HG03159 (cell line): ENCODE results near the gene ST6GALNAC3.

Source experiments
- ATAC-seq: cut with Tn5 transposase; IDR thresholded peaks from one replicate; pipeline ENCODE4 v1.9.1; 2021; ENCODE audit warnings: mild to moderate bottlenecking, moderate library complexity; ENCODE audit not compliant: unreplicated experiment

ST6GALNAC3 gene

DNA sequence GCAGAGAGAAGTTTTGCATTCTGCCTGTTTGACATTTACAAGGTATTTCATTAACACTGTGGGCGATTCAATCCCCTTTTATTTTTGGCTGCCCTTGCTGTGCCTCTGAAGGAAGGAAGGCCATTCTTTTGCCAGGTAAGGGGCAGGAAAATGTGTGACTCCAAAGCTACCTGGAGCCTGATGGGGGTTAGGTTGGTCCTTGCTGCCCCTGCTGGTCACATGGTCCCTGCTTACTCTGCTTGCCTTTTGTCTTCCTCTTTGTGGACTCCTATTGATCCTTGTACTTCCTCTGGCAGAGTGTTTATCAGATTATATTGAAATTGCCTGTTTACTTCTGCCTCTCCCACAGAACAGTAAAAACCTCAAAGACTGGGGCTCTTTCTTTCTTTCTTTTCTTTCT lies 65.7 kb downstream of the ST6GALNAC3 start:
- ATAC-seq = no peak

DNA sequence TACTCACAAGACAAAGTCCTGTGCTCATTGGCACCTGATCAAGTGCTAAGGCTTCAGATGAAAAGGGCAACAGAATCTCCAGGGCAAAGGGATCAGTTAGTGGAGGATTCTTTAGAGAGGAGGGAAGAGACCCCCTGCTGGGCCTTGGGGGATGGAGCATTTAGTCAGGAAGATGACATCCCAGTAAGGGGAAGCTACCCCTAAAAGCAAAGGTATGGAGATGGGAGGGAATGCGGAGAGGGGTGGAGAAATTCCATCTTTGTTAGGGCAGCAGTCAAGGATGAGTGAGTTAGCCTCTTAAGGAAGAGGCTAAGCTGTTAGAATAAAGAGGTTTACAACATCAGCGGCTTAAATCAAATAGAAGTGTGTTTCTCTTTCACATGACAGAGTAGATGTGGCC lies 67.4 kb downstream of the ST6GALNAC3 start:
- no peak for ATAC-seq

DNA sequence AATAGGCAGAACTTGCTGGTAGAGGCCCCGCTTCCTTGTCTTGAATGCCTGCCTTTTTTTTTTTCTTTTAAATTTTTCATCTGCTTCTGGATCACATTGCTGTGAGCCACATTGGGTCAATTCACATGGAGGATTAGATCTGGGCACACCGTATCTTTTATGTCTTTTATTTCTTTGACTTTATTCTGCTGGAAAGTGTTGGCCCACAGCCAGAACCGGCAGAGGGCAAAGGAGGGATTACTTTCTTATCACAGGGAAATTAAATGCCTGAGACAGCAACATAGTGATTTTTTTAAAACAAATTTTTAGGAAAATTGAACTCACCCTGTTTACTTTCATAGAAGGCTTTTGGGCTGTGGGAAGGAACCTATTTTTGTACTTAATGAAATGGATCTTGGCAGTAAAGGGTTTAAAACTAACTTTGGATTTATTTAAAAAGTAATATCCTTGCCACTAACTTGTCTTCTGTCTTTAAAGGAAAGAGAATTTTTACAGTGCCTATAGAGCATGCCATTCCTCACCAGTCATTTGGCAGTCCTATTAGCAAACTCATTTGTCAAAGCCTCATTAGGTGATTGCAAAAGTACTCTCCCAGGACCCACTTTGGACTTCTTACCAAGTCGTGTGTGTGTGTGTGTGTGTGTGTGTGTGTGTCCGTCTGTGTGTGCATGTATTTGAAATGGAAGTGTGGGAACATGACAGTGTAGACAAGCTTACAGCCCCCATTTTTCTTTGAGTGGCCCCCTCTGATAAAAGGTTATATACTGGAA lies 68.4 kb downstream of the ST6GALNAC3 start:
- ATAC-seq = no peak

DNA sequence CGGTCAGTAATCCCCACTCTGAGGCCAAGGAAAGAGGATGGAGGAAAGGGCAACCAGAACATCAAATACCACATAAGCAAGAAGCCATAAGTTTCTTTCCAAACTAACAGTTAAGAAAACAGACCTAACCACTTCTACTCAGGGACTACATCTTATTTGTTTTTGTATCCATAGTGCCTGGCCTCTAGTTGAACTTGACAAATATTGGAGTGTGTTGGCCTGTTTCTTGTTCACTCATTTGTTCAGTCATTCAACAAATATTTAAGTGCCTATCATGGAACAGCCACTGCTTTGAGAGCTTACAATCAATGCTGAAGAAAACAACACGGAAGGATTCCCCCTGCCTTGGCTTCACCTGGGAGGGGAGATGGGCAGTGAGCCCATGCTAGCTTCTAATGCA lies 69.7 kb downstream of the ST6GALNAC3 start:
- no peak for ATAC-seq

DNA sequence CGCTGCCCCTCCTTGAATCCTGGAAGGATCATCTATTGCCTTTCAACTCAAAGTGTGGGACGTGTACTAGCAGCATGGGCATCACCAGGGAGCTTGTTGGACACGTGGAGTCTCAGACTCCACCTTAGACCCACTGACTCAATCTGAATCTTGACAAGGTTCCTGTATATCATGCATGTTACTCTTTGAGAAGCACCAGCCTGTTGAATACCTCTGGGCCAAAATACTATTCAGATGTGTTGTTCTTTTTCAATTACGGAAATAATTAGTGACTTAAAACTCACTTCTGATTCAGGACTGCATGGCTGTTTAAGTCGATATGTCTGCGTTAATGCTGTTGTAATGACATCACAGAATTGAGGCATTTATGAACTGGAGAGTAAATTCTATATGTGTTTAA lies 70.8 kb downstream of the ST6GALNAC3 start:
- no peak for ATAC-seq

DNA sequence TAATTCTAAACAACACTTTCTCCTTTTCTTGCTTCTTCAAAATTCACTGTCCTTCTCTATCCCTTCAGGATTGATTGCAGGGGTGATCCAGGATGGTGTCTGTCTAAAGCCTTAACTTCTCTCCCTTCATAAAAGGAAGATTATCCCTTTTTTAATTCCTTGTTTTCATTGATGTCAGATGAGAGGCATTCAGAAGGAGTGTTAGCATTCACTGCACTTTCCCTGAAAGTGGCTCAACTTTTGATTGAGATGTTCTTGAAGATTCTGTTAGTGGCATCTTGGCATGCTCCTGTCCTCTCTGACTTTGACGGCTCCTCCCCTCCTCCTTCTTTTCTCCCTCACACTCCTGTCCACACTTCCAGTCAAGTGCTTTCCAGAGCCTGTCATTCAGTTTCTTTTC lies 71.6 kb downstream of the ST6GALNAC3 start:
- ATAC-seq = no peak

DNA sequence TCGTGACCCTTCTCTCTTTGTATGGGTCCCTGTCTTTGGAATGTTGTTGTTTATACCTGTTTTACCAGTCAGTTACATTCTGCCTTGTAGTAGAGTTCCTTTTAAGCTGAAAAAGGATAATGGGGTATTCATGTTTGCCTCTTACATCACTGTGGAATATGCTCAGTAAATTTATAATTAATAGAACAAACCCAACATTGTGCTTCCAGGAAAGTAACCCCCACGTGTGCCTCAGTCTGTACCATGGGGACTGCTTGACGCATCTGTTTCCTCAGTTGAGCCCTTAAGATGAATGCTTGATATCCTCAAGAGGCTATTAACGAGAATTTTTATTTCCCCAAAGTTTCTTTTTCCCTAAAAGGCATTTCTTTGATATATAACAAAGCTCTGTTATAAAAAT lies 73.4 kb downstream of the ST6GALNAC3 start:
- no peak for ATAC-seq

DNA sequence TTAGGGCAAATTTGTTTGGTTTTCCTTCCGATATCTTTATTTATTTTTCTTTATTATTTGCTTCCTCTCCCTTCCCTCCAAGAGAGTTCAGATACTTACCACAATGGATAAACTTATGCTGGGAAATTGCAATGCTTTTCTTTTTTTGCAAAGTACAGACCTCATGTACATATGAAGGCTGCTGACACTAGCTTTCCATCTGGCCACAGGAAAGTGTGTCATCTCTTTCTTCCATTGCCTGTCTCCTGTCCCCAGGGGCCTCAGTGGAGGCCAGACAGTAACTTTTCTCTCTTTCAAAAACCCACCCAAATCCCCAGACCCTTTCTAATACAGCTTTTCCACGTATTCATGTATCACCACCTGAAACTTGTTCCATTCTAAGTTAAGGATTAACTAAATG lies 73.9 kb downstream of the ST6GALNAC3 start:
- no peak for ATAC-seq

DNA sequence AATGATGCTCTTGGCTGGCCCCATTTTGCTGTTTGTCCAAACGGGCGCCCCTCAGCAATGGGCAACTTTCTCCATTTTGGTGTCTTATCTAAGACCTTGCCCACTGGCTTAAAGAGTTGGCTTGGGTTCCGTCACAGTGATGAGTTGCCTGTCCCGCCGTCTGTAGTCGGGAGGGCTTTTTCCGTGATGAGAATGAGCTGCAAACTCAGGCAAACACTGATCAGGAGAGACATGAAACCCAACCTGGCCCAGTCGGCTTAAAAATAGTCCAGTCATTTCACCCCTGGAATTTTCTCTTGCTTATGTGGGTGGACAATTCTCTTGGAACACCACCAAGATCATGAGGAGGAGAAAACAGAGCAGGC lies 79.3 kb downstream of the ST6GALNAC3 start:
- peak; percentile 1 for ATAC-seq

DNA sequence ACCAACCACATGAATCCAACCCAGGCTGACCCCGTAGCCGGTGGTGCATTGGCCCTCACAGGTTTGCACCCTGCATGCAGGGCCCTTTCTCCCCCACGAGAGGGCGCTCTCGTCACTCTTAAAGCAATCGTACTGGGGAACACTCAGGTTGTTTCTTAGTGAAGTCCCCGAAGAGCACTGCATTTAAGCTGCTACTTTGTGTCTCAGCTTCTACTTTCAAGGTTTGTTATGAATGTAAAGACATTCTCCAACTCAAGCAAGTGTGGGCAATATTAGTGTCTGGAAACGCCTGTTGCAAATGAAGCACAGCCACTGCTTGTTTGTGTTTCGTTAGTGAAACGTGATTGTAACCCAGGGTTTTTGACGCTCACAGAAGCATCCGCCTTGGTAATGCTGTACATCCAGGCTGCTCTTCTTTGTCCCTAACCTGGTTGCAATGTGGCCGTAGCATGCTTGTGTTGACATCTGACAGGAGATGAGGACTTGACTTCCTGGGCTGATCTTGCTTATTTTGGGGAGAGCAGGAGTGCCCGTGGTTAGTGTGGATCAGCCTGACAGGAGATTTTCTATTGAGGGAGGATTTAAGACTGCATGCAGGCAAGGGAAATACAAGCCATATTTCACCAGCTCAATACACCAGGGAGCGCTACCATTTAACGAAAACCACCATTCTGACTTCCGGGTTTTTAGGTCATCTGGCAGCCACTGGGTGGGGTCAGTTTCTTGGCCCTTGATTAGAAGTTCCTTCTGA lies 79.8 kb downstream of the ST6GALNAC3 start:
- peak; percentile 93 for ATAC-seq

DNA sequence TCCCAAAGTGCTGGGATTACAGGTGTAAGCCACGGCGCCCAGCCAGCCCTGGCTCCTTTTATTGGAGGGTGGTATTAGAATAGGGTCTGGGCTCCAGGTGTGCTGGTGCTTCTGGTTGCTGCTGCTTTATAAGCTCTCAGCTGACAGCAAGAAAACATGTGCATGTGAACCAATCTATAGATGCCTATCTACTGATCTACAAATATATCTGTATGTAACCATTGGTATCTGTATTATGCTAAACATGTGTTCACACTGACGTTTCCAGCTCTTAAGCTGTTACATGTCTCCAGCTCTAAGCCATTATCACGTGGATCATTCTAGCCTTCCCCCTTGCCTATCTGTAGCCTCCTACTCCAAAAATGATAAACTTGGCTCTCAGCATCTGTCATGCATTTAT lies 82.4 kb downstream of the ST6GALNAC3 start:
- no peak for ATAC-seq

DNA sequence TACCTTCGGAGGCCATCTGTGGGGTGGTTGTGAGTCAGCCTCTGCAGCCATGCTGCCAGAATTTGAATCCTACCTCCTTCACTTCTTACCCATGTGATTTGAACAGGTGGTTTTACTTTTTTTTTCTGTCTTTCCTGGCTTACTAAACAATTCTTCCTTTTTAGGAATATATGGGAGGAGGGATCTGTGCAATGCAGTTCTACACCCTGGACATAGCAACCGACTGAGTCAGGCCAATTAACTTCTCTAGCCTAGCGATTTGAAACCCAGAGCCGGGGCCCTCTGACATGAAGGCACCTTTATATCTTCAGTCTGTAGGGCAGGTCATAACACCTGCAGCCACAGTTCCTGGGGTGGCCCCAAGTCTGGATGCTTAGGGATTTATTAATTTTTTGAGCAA lies 83.6 kb downstream of the ST6GALNAC3 start:
- no peak for ATAC-seq

DNA sequence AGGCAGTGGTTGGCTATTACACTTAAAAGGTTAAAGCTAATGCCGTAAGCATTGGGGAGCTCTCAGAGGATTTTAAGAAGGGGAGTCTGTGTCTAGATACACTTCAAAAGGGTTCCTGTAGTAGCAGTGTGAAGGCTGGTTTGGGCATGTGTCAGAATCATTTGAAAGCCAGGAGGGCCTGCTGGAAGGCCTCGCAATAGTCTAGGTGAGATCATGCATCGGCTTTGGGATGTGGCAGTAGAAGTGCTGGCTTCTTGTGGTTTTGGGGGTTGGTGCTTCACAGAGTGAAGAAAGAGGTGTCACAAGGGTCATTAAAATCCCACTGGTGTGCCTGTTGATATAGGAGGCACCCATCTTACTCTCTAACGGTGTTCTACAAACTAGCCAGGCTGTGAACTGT lies 85.7 kb downstream of the ST6GALNAC3 start:
- no peak for ATAC-seq

DNA sequence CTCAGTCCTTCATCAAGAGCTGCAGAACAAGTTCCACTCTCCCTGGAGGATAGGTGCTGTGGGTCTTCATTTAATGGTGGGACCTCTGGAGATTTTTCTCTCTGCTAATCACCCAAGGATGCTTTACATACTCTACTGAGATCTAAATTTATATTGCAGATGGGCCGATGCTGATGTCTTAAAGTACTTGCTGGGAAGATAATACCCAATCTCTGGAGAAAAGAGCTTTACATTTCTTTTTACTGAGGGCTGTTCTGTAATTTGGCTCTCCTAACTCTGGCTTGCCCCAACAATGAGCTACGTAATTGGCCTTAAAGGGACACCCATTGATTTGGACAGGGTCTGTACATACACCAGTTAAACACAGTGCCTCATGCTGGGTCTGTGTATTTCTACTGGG lies 86.9 kb downstream of the ST6GALNAC3 start:
- ATAC-seq = no peak

DNA sequence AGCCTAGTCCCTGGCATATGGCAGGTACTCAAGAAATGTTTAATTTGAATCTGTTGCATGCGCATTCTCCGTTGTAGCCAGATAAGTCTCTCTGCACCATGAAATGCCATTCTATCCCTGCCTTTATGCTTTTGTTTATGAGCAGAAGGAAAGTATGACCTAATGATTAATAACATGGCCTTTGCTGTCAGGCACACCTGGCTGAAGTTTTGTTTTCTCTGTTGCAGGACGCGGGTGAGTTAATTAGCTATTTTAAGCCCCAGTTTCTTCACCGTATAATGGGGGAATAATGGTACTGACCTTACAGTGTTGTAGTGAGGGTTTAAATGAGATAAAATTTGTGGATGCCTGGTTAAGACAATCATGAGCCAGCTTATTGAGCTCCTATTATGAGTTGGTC lies 87.7 kb downstream of the ST6GALNAC3 start:
- no peak for ATAC-seq

DNA sequence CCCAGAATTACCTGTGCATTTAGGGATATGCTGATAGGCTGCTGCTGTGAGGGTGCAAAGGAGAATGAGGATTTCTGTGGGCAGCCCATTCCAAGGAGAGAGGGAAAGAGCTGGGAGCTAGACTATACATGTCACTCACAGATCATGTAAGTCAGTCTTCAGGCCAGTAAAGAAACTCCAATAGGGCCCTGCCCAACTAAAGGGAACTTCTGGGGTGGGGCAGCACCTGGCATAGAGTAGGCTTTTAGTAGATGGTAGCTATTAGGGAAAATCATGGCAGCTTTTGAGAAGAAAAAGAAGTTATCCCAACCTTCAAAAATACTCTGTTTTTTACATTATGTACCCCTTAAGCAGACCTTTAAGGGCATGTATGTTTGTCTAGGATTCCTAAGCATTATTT lies 89.6 kb downstream of the ST6GALNAC3 start:
- no peak for ATAC-seq

DNA sequence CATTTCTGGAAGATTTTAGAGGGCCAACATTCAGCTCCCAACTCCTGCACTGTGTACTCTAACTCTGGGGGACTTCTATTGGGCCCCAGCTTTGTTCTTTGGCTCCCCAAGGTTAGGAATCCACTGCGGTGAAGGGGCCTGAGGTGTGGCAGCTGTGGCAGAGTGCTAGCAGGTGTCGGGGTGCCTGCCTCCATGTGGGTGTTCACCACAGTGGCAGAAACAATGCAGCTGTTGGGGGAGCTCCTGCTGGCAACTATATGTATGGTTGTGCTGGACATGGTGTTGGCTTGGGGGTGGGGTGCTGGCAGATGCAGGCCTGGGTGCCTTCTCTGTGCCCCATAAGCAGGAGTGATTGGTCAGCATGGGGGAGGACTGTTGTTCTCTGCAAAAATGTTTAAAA lies 95.5 kb downstream of the ST6GALNAC3 start:
- no peak for ATAC-seq

DNA sequence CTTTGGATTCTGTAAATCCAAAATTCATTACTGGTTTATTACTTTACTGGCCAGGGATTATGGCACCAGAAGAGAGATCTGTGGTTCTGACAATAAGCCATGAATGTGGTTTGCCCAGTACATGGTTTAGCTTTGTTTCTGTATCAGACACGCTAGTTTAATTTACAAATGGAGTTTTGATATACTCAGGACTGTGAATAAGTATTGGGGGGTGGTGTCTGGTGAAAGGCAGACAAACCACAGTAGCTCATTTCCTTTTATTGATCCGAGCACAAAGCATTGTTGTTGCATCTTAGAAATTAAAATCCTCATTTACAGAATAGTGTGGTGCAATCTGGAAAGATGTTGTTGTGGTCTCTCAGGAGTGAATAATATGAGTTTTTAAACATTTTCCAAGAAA lies 96.0 kb downstream of the ST6GALNAC3 start:
- ATAC-seq = no peak

DNA sequence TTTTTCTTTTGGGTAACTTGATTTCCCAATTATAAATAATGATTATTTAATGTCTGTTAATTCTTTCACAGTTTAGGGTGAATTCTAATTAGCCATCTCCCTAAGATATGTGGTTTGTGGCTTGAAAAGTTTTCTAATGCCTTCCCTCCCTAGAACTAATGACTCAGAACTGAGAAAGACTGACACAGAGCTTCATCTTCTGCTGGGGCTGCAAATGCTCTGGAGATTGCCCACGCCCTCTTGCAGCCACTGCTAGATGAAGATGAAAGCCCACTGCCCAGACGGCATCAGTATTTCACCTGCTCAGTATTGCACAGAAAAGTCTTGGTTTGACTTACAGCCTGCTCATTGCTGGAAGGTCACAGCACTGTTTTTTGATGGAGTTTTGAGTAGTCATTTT lies 101.5 kb downstream of the ST6GALNAC3 start:
- ATAC-seq = no peak

DNA sequence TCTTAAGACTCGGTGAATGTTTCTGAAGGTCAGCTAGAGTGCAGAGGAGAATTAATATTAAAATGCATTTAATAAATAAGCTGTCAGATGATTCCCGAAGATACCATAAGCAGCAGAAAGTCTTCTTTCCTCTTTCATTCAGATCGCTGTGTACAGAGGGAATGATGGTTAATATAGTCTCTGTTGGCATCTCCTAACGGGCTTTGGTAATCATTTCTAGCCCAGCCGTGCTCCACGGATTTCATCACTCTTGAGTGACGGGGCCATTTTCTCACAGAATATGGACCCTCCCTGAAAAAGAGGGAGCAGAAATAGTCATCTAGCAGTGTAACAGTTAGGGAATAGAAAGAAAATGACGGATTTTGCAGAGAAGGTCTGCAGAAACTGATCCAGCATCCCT lies 103.1 kb downstream of the ST6GALNAC3 start:
- no peak for ATAC-seq

DNA sequence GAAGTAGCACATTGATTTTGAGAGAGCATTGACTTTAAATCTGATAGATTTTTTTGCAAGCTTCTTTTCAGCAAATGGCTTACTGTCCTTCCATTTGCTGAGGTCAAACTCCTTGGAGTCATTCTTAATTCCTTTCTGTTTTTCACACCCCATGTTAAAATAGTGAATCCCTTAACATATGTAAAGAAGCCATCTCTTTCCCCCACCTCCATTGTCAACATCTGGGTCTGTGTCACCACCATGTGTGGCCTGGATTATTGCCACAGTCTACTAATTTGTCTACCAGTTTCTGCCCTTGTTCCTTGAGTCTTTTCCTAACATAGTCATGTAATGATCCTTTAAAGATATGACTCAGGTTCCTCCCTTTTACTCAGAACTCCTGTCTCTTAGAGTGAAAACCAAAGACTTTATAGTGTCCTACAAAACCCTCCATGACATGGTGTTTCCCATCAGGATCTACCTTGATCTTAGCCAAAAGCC lies 104.7 kb downstream of the ST6GALNAC3 start:
- no peak for ATAC-seq

DNA sequence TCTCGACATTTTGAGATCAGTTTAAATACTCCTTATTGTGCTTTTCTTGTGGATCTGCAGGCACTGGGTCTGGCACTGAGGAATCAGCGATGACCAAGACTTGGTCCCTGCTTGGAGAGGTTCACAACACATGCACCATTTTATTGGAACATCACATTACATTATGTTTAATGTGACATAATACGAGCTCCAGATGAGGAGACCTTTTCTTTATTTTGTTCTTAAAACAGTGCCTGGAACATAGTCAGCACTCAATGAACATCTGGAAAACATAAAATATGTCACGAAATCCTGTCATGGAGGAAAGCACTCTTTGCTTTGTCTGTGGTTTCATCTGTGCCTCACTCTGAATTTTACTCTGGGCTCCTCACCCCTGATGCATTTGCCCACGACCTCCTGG lies 110.7 kb downstream of the ST6GALNAC3 start:
- ATAC-seq = no peak
